ENCODE results near the gene DSCAM. TPM values are rescaled to one million over a fixed set of nuclear protein-coding genes. Genes with fewer than 3 reads are reported as not detected.

Gene DSCAM
- total and polyA plus RNA-seq, 10 of the 15 experiments (the other 5 are each of a cell fraction or from before 2014, with no cell fraction given): not detected

DNA sequence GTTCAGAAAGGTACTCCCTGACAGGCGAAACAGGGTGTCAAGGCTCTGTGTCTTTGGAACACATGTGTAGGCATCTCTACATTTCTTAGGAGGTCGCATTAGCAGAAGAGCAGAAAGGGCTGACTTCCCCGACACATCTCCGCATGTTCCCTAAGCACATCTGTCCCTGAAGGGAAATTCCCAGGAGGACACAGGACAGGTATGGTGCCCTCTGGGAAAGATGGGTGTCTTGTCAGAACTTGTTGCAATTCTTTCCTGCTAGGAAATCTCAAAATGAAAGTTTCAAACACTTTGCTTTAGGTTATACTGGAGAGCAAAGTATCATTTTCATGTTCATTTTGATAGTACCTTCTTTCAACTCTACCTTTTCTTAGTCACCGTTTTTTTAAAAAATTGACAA is 2.0 kb downstream of the DSCAM start:
- in situ Hi-C loops (cut with MboI): no loop called here
- no peak overlapping the region for H3K27ac ChIP-seq (ENCODE audit: control insufficient read depth, insufficient read depth)
- no peaks in the 10 kb centered on the region for H3K36me3 ChIP-seq (ENCODE audit: control insufficient read depth in 2 of 2, insufficient read depth in 2 of 2, low read length in 1 of 2)
- H3K4me3 ChIP-seq: no peak overlapping the region
- no peaks in the 10 kb centered on the region for H3K79me2 ChIP-seq (ENCODE audit: control insufficient read depth, insufficient read depth, low read length)
- no peak for FAIRE-seq
- no peak overlapping the region for H2AFZ ChIP-seq (ENCODE audit: control insufficient read depth, low read depth, low read length)
- ChIA-PET CTCF (no interaction called here), SMC1A (ENCODE audit: uncharacterized antibody, unreplicated experiment) (no interaction called here), RAD21 (ENCODE audit: unreplicated experiment) (no interaction called here), POLR2A (no interaction called here)
- 37% methylated on average over 5 of the region's 5 CpGs for WGBS (ENCODE audit: insufficient coverage, insufficient replicate concordance, low lambda C conversion rate, missing lambda C conversion rate)
- no TSS peak for BruUV-seq (replicated peaks)
- H3K27me3 ChIP-seq (replicated peaks in 1 of 2; ENCODE audit: control insufficient read depth in 2 of 2, insufficient read depth in 2 of 2, low read length in 1 of 2): no peaks in the 10 kb centered on the region
- no peak overlapping the region for H3K9ac ChIP-seq (ENCODE audit: control insufficient read depth, insufficient read depth, low read length)
- no peak for ATAC-seq
- H3K9me3 ChIP-seq (replicated peaks; ENCODE audit: control insufficient read depth, insufficient read depth, low read length): no peaks in the 10 kb centered on the region; the same call in 2 of the 3 replicates
- no peak overlapping the region for H3K4me2 ChIP-seq (ENCODE audit: control insufficient read depth, insufficient read depth)
- H4K20me1 ChIP-seq (ENCODE audit: control insufficient read depth, insufficient read depth): no peaks in the 10 kb centered on the region
- intact Hi-C loops (cut with micrococcal nuclease; ENCODE audit: unreplicated experiment): no loop called here
- no peak for DNase-seq (ENCODE audit: low read depth, low spot score)
- H3K4me1 ChIP-seq (ENCODE audit: control insufficient read depth, insufficient read depth, low read length): no peaks in the 10 kb centered on the region
- no peak for TF ChIP-seq POLR2AphosphoS2 (IDR thresholded peaks at IDR 0.05; ENCODE audit: low read depth, low read length)
- TF ChIP-seq HDAC2 (IDR thresholded peaks at IDR 0.05): no peak
- no peak for TF ChIP-seq PML (IDR thresholded peaks at IDR 0.05; ENCODE audit: low read length)
- TF ChIP-seq, protein P1, sequence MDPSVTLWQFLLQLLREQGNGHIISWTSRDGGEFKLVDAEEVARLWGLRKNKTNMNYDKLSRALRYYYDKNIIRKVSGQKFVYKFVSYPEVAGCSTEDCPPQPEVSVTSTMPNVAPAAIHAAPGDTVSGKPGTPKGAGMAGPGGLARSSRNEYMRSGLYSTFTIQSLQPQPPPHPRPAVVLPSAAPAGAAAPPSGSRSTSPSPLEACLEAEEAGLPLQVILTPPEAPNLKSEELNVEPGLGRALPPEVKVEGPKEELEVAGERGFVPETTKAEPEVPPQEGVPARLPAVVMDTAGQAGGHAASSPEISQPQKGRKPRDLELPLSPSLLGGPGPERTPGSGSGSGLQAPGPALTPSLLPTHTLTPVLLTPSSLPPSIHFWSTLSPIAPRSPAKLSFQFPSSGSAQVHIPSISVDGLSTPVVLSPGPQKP (IDR thresholded peaks at IDR 0.05; ENCODE audit: low read depth, low read length): no peak
- no peak for TF ChIP-seq SPI1 (IDR thresholded peaks at IDR 0.05; ENCODE audit: borderline replicate concordance, insufficient read depth, low read depth, low read length)
- TF ChIP-seq, protein P2, sequence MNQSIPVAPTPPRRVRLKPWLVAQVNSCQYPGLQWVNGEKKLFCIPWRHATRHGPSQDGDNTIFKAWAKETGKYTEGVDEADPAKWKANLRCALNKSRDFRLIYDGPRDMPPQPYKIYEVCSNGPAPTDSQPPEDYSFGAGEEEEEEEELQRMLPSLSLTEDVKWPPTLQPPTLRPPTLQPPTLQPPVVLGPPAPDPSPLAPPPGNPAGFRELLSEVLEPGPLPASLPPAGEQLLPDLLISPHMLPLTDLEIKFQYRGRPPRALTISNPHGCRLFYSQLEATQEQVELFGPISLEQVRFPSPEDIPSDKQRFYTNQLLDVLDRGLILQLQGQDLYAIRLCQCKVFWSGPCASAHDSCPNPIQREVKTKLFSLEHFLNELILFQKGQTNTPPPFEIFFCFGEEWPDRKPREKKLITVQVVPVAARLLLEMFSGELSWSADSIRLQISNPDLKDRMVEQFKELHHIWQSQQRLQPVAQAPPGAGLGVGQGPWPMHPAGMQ (IDR thresholded peaks at IDR 0.05; ENCODE audit: borderline replicate concordance): no peak
- TF ChIP-seq SMAD1 (IDR thresholded peaks at IDR 0.05; ENCODE audit: low read depth, partially characterized antibody): no peak
- TF ChIP-seq SRF (IDR thresholded peaks at IDR 0.05; ENCODE audit: low read depth in 2 of 2, low read length in 2 of 2): no peak
- TF ChIP-seq CREM (IDR thresholded peaks at IDR 0.05; ENCODE audit: low read depth): no peak
- TF ChIP-seq STAT1 (conservative IDR thresholded peaks at IDR 0.05): no peak
- TF ChIP-seq, protein P3, sequence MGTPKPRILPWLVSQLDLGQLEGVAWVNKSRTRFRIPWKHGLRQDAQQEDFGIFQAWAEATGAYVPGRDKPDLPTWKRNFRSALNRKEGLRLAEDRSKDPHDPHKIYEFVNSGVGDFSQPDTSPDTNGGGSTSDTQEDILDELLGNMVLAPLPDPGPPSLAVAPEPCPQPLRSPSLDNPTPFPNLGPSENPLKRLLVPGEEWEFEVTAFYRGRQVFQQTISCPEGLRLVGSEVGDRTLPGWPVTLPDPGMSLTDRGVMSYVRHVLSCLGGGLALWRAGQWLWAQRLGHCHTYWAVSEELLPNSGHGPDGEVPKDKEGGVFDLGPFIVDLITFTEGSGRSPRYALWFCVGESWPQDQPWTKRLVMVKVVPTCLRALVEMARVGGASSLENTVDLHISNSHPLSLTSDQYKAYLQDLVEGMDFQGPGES (IDR thresholded peaks at IDR 0.05): no peak
- TF ChIP-seq SMC3 (IDR thresholded peaks at IDR 0.05; ENCODE audit: borderline replicate concordance, low read length): no peak
- TF ChIP-seq SP1 (IDR thresholded peaks at IDR 0.05; ENCODE audit: low read depth, low read length): no peak
- TF ChIP-seq TCF7 (IDR thresholded peaks at IDR 0.05; ENCODE audit: borderline replicate concordance): no peak
- TF ChIP-seq, protein P4, sequence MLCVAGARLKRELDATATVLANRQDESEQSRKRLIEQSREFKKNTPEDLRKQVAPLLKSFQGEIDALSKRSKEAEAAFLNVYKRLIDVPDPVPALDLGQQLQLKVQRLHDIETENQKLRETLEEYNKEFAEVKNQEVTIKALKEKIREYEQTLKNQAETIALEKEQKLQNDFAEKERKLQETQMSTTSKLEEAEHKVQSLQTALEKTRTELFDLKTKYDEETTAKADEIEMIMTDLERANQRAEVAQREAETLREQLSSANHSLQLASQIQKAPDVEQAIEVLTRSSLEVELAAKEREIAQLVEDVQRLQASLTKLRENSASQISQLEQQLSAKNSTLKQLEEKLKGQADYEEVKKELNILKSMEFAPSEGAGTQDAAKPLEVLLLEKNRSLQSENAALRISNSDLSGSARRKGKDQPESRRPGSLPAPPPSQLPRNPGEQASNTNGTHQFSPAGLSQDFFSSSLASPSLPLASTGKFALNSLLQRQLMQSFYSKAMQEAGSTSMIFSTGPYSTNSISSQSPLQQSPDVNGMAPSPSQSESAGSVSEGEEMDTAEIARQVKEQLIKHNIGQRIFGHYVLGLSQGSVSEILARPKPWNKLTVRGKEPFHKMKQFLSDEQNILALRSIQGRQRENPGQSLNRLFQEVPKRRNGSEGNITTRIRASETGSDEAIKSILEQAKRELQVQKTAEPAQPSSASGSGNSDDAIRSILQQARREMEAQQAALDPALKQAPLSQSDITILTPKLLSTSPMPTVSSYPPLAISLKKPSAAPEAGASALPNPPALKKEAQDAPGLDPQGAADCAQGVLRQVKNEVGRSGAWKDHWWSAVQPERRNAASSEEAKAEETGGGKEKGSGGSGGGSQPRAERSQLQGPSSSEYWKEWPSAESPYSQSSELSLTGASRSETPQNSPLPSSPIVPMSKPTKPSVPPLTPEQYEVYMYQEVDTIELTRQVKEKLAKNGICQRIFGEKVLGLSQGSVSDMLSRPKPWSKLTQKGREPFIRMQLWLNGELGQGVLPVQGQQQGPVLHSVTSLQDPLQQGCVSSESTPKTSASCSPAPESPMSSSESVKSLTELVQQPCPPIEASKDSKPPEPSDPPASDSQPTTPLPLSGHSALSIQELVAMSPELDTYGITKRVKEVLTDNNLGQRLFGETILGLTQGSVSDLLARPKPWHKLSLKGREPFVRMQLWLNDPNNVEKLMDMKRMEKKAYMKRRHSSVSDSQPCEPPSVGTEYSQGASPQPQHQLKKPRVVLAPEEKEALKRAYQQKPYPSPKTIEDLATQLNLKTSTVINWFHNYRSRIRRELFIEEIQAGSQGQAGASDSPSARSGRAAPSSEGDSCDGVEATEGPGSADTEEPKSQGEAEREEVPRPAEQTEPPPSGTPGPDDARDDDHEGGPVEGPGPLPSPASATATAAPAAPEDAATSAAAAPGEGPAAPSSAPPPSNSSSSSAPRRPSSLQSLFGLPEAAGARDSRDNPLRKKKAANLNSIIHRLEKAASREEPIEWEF (IDR thresholded peaks at IDR 0.05; ENCODE audit: insufficient replicate concordance, low read depth, low read length): no peak

Measured in GM12878 (cell line).